ENCODE measurements around the gene OR11L1.

The OR11L1 gene

DNA sequence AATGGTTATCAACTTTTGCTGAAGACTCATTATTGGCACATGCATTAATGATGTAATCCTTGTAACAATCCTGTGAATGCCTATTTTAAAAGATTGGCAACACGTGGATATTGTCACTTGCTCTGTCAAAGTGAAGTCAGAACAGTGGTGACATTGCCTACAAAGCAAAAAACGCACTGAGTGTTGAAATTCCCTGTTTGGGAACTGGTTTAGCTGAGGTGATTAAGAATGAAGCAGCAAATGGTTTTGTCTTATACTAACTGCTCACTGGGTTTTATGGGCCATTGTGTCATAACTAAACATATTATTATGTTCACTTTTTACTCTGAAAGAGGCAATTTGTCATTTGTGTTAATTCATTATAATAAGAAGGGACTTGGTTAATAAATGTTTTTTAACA, 29.1 kb downstream of the OR11L1 start:
- peaks cover 10% of the 10 kb centered on the region for H3K9me3 ChIP-seq (ENCODE audit: control insufficient read depth, low read length)
- H3K4me1 ChIP-seq (ENCODE audit: control insufficient read depth, insufficient read depth, low read length, poor library complexity, severe bottlenecking) = no peaks in the 10 kb centered on the region
- WGBS, 2 experiments (ENCODE audit: insufficient coverage in 2 of 2) = 47 to 55% methylated on average over 2 of the region's 2 CpGs
- no peaks in the 10 kb centered on the region for H3K36me3 ChIP-seq (ENCODE audit: control insufficient read depth, insufficient read depth, low read length)
- H3K4me3 ChIP-seq (ENCODE audit: extremely low read depth, insufficient read depth, low read length, poor library complexity, severe bottlenecking) = no peak overlapping the region
- no peak overlapping the region for H3K27ac ChIP-seq (ENCODE audit: low read depth, low read length, severe bottlenecking)

DNA sequence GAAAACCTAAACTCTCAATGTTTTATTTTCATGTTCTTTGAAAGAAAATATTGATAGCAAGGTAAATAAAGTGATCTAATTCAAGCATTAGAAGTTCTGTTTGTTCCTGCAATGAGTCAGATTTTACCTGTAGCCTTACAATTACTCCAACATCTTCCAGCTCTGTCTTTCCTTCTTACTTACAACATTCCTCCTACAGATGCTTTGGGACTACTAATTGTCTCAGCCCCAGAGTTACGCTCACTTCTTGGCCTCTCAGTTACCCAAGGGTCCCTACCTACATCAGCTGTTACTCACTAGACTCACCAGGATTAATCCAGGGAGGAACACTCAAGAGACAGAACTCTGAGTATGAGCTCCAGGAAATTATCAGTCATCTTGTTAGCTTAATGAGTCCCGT, 44.2 kb downstream of the OR11L1 start:
- no peak overlapping the region for H3K4me3 ChIP-seq (ENCODE audit: extremely low read depth, insufficient read depth, low read length, poor library complexity, severe bottlenecking)
- H3K4me1 ChIP-seq (ENCODE audit: control insufficient read depth, insufficient read depth, low read length, poor library complexity, severe bottlenecking) = no peaks in the 10 kb centered on the region
- H3K9me3 ChIP-seq (ENCODE audit: control insufficient read depth, low read length) = peaks cover 24% of the 10 kb centered on the region
- H3K36me3 ChIP-seq (ENCODE audit: control insufficient read depth, insufficient read depth, low read length) = no peaks in the 10 kb centered on the region
- 0 to 50% methylated on average over 1 to 2 of the region's 2 CpGs for WGBS, 2 experiments (ENCODE audit: insufficient coverage in 2 of 2)
- no peak overlapping the region for H3K27ac ChIP-seq (ENCODE audit: low read depth, low read length, severe bottlenecking)

Data from mesodermal cell (in vitro differentiated cells).